ENCODE data around the gene ZNF784. TPM values are rescaled to one million over a fixed set of nuclear protein-coding genes. Genes with fewer than 3 reads are reported as not detected.

ZNF784 gene
- total and polyA plus RNA-seq, 2 of the 13 experiments (the other 11 are each of a cell fraction or from before 2014, with no cell fraction given) = 4.1 to 4.2 TPM

DNA sequence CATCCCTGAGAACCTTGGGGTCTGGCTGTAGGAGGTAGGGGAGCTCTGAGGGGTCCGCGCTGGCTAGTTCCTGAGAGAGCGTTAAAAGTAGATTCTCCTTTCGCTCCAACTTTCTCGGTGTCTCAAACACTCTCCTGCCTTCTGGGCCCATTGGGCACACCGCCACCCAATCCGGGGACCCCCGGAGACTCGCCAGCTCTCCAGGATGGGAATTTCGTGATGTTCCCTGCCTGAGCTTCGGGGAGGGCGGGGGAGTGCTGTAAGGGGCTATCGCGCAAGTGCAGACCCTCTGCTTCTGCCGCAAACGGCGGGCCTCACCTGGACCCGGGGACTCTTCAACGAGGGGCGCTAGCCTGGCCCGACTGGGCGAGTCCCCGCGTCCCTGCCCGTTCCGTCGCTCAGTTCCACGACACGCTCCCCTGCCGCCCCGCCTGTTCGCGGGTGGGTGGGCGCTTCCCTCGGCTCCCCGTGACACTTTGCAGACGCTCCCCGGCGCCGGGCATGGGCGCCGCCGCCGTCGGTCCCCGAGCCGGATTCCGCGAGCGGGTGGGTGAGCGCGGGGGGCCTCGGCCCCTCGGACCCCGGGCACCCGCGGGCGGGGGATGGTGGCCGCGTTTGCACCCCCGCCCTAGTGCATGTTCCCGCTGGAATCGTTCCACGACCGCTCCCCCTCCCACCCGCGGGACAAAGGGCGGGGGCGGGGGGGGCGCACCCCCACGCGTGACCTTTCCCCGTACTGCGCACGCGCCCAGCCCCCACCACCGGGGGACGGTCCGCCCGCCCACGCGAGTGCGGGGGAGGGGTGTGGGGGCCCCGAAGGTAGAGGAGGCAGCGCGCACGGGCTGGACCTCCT is 23.6 kb upstream of the ZNF784 start, which contains the start of gene CCDC106 (continued):
- TF ChIP-seq, protein P1, sequence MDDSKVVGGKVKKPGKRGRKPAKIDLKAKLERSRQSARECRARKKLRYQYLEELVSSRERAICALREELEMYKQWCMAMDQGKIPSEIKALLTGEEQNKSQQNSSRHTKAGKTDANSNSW (CRISPR knock-in tag; IDR thresholded peaks at IDR 0.05; ENCODE audit: borderline replicate concordance) = no peak
- TF ChIP-seq FOSL1 (CRISPR knock-in tag; IDR thresholded peaks at IDR 0.05; ENCODE audit: borderline replicate concordance) = no peak
- TF ChIP-seq ZNF253 (CRISPR knock-in tag; IDR thresholded peaks at IDR 0.05; ENCODE audit: borderline replicate concordance) = no peak
- TF ChIP-seq, protein P2, sequence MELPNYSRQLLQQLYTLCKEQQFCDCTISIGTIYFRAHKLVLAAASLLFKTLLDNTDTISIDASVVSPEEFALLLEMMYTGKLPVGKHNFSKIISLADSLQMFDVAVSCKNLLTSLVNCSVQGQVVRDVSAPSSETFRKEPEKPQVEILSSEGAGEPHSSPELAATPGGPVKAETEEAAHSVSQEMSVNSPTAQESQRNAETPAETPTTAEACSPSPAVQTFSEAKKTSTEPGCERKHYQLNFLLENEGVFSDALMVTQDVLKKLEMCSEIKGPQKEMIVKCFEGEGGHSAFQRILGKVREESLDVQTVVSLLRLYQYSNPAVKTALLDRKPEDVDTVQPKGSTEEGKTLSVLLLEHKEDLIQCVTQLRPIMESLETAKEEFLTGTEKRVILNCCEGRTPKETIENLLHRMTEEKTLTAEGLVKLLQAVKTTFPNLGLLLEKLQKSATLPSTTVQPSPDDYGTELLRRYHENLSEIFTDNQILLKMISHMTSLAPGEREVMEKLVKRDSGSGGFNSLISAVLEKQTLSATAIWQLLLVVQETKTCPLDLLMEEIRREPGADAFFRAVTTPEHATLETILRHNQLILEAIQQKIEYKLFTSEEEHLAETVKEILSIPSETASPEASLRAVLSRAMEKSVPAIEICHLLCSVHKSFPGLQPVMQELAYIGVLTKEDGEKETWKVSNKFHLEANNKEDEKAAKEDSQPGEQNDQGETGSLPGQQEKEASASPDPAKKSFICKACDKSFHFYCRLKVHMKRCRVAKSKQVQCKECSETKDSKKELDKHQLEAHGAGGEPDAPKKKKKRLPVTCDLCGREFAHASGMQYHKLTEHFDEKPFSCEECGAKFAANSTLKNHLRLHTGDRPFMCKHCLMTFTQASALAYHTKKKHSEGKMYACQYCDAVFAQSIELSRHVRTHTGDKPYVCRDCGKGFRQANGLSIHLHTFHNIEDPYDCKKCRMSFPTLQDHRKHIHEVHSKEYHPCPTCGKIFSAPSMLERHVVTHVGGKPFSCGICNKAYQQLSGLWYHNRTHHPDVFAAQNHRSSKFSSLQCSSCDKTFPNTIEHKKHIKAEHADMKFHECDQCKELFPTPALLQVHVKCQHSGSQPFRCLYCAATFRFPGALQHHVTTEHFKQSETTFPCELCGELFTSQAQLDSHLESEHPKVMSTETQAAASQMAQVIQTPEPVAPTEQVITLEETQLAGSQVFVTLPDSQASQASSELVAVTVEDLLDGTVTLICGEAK (IDR thresholded peaks at IDR 0.05) = no peak
- TF ChIP-seq, protein P2 (CRISPR knock-in tag; IDR thresholded peaks at IDR 0.05) = peak; percentile 65; the same call in 1 of the 2 replicates
- TF ChIP-seq, protein P3, sequence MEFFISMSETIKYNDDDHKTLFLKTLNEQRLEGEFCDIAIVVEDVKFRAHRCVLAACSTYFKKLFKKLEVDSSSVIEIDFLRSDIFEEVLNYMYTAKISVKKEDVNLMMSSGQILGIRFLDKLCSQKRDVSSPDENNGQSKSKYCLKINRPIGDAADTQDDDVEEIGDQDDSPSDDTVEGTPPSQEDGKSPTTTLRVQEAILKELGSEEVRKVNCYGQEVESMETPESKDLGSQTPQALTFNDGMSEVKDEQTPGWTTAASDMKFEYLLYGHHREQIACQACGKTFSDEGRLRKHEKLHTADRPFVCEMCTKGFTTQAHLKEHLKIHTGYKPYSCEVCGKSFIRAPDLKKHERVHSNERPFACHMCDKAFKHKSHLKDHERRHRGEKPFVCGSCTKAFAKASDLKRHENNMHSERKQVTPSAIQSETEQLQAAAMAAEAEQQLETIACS (CRISPR knock-in tag; IDR thresholded peaks at IDR 0.05) = 0 out of 2 replicates have a peak, but pooled peaks have one; percentile 10
- TF ChIP-seq THAP11 (CRISPR knock-in tag; IDR thresholded peaks at IDR 0.05) = peak; percentile 60; the same call in 1 of the 2 replicates
- no peak for TF ChIP-seq ZNF256 (CRISPR knock-in tag; conservative IDR thresholded peaks at IDR 0.05)
- TF ChIP-seq TP53 (CRISPR knock-in tag; conservative IDR thresholded peaks at IDR 0.05) = no peak
- TF ChIP-seq ISX (CRISPR knock-in tag; conservative IDR thresholded peaks at IDR 0.05) = no peak
- no peak for TF ChIP-seq ZNF33B (CRISPR knock-in tag; IDR thresholded peaks at IDR 0.05)
- TF ChIP-seq PPARG (CRISPR knock-in tag; conservative IDR thresholded peaks at IDR 0.05) = no peak; the same call in 1 of the 2 replicates
- TF ChIP-seq ZNF775 (CRISPR knock-in tag; IDR thresholded peaks at IDR 0.05; ENCODE audit: borderline replicate concordance) = no peak
- no peak for TF ChIP-seq ZNF629 (CRISPR knock-in tag; conservative IDR thresholded peaks at IDR 0.05)
- TF ChIP-seq, protein P4, sequence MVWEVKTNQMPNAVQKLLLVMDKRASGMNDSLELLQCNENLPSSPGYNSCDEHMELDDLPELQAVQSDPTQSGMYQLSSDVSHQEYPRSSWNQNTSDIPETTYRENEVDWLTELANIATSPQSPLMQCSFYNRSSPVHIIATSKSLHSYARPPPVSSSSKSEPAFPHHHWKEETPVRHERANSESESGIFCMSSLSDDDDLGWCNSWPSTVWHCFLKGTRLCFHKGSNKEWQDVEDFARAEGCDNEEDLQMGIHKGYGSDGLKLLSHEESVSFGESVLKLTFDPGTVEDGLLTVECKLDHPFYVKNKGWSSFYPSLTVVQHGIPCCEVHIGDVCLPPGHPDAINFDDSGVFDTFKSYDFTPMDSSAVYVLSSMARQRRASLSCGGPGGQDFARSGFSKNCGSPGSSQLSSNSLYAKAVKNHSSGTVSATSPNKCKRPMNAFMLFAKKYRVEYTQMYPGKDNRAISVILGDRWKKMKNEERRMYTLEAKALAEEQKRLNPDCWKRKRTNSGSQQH (CRISPR knock-in tag; IDR thresholded peaks at IDR 0.05; ENCODE audit: low read depth) = no peak
- no peak for TF ChIP-seq ADNP (CRISPR knock-in tag; IDR thresholded peaks at IDR 0.05)
- no peak for TF ChIP-seq ZNF720 (CRISPR knock-in tag; IDR thresholded peaks at IDR 0.05)
- no peak for TF ChIP-seq FOXA1 (IDR thresholded peaks at IDR 0.05)
- TF ChIP-seq FOXA1 (CRISPR knock-in tag; IDR thresholded peaks at IDR 0.05) = peak; percentile 13; the same call in 1 of the 2 replicates

Measured in HepG2 (cell line).